MM.1S (cell line): ENCODE data around the gene SLC49A3.

Experiments used
- EZH2 ChIP-seq: fragments of 300-600 bp; sonication (generic); optimal IDR thresholded peaks from 2 replicates; pipeline ENCODE3; 2017; ENCODE audit warnings: low read depth, mild to moderate bottlenecking, antibody characterized with exemption, low read length, mixed read lengths
- TF ChIP-seq, protein P1 (sequence below): fragments of 300-600 bp; sonication (generic); IDR thresholded peaks from 2 replicates; pipeline ENCODE4 v1.5.1; 2016; ENCODE audit warnings: antibody characterized with exemption, low read length, mixed read lengths

DNA sequence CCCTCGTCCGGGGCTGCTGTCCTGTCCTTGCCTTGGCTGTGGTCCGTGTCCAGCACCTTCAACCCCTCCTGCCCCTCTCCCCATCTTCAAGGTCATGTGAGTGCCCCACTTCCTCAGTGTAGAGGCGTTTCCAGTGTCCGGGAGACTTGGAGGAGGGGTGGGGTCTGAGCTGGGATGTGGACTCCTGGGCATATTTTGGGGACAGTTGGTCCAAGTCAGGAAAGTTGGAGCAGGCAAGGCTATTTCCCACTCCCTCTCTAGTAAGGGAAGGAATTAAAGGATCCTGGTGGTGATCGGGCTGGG is 19.6 kb upstream of the SLC49A3 start:
- TF ChIP-seq, protein P1, sequence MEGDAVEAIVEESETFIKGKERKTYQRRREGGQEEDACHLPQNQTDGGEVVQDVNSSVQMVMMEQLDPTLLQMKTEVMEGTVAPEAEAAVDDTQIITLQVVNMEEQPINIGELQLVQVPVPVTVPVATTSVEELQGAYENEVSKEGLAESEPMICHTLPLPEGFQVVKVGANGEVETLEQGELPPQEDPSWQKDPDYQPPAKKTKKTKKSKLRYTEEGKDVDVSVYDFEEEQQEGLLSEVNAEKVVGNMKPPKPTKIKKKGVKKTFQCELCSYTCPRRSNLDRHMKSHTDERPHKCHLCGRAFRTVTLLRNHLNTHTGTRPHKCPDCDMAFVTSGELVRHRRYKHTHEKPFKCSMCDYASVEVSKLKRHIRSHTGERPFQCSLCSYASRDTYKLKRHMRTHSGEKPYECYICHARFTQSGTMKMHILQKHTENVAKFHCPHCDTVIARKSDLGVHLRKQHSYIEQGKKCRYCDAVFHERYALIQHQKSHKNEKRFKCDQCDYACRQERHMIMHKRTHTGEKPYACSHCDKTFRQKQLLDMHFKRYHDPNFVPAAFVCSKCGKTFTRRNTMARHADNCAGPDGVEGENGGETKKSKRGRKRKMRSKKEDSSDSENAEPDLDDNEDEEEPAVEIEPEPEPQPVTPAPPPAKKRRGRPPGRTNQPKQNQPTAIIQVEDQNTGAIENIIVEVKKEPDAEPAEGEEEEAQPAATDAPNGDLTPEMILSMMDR: no peak
- no peak for TF ChIP-seq EZH2
